ENCODE measurements around the gene NFE2L2. TPM values are rescaled to one million over a fixed set of nuclear protein-coding genes. Genes with fewer than 3 reads are reported as not detected.
A peak's percentile ranks its signal among the peaks of the same experiment; 100 is the strongest.

Gene NFE2L2
- total RNA-seq, 2 experiments from 2014 or later: 61.3 to 64.3 TPM

- H3K36me3 Mint-ChIP-seq (ENCODE audit: low read depth): peaks cover 6% of the 10 kb centered on the region
- DNase-seq (no peak), ATAC-seq (no peak)
- peaks cover 54% of the 10 kb centered on the region for H3K4me1 Mint-ChIP-seq (ENCODE audit: low read depth)
- ChIA-PET POLR2A (interaction anchor here (0.6 to 10.4 kb wide), 4 partner anchors 14 to 82 kb away, joined by 3 to 143 read pairs (median 4); partner anchors contain the start of gene NFE2L2), CTCF (interaction anchor here (0.6 to 7.0 kb wide), 19 partner anchors 12 to 469 kb away, joined by 3 to 140 read pairs (median 8); partner anchors contain the start of gene NFE2L2)
- H3K4me3 Mint-ChIP-seq: no peak overlapping the region
- H3K27me3 Mint-ChIP-seq (ENCODE audit: low read depth): no peaks in the 10 kb centered on the region
- H3K27ac Mint-ChIP-seq: no peak overlapping the region
- H3K9me3 Mint-ChIP-seq (ENCODE audit: insufficient read depth): no peaks in the 10 kb centered on the region
These were observed 31.0 kb upstream of the NFE2L2 start for GRCh38 chr2:177295484-177295883.

GRCh38 chr2:177291701-177292100 is 27.2 kb upstream of the NFE2L2 start:
- Mint-ChIP-seq H3K27me3 (ENCODE audit: low read depth) (no peaks in the 10 kb centered on the region), H3K36me3 (ENCODE audit: low read depth) (peaks cover 10% of the 10 kb centered on the region), H3K4me3 (no peak overlapping the region), H3K4me1 (ENCODE audit: low read depth) (peaks cover 69% of the 10 kb centered on the region), H3K27ac (peak overlapping the region; percentile 10), H3K9me3 (ENCODE audit: insufficient read depth) (no peaks in the 10 kb centered on the region)
- CTCF ChIA-PET: interaction anchor here (0.8 to 7.0 kb wide), 4 partner anchors 10 to 127 kb away, joined by 3 to 140 read pairs (median 38); partner anchors contain the start of gene NFE2L2
- POLR2A ChIA-PET: interaction anchor here (10.4 kb wide), 1 partner anchor 26 kb away, joined by 143 read pairs; the partner anchor contains the start of gene NFE2L2
- no peak for DNase-seq
- no peak for ATAC-seq

GRCh38 chr2:177289824-177290628 is 25.5 kb upstream of the NFE2L2 start:
- peak overlapping the region; percentile 56 for H3K4me3 Mint-ChIP-seq
- peaks cover 72% of the 10 kb centered on the region for H3K4me1 Mint-ChIP-seq (ENCODE audit: low read depth)
- CTCF ChIA-PET: interaction anchor here (1.4 to 7.0 kb wide), 8 partner anchors 11 to 125 kb away, joined by 3 to 140 read pairs (median 5); partner anchors contain the start of gene NFE2L2
- DNase-seq: peak; percentile 58
- POLR2A ChIA-PET: interaction anchor here (1.0 to 10.4 kb wide), 3 partner anchors 17 to 78 kb away, joined by 3 to 143 read pairs (median 4); partner anchors contain the start of gene NFE2L2
- no peaks in the 10 kb centered on the region for H3K9me3 Mint-ChIP-seq (ENCODE audit: insufficient read depth)
- peaks cover 17% of the 10 kb centered on the region for H3K36me3 Mint-ChIP-seq (ENCODE audit: low read depth)
- no peaks in the 10 kb centered on the region for H3K27me3 Mint-ChIP-seq (ENCODE audit: low read depth)
- ATAC-seq: peak; percentile 76
- peak overlapping the region; percentile 94 for H3K27ac Mint-ChIP-seq

GRCh38 chr2:177287814-177288213 is 23.3 kb upstream of the NFE2L2 start:
- CTCF ChIA-PET: interaction anchor here (3.0 kb wide), 1 partner anchor 23 kb away, joined by 37 read pairs; the partner anchor contains the start of gene NFE2L2
- Mint-ChIP-seq H3K27ac (no peak overlapping the region), H3K9me3 (ENCODE audit: insufficient read depth) (no peaks in the 10 kb centered on the region), H3K4me1 (ENCODE audit: low read depth) (peaks cover 70% of the 10 kb centered on the region), H3K27me3 (ENCODE audit: low read depth) (no peaks in the 10 kb centered on the region), H3K36me3 (ENCODE audit: low read depth) (peaks cover 16% of the 10 kb centered on the region), H3K4me3 (no peak overlapping the region)
- DNase-seq (no peak), ATAC-seq (no peak)
- POLR2A ChIA-PET: interaction anchor here (10.4 kb wide), 1 partner anchor 22 kb away, joined by 143 read pairs; the partner anchor contains the start of gene NFE2L2

- no peak overlapping the region for H3K4me3 Mint-ChIP-seq
- ChIA-PET CTCF (interaction anchor here (1.2 to 9.0 kb wide), 5 partner anchors 10 to 121 kb away, joined by 3 to 136 read pairs (median 10); partner anchors contain the start of gene NFE2L2), POLR2A (interaction anchor here (1.1 to 8.3 kb wide), 2 partner anchors 21 to 74 kb away, joined by 3 to 74 read pairs; partner anchors contain the start of genes HNRNPA3 and NFE2L2)
- DNase-seq (no peak), ATAC-seq (no peak)
- no peak overlapping the region for H3K27ac Mint-ChIP-seq
- no peaks in the 10 kb centered on the region for H3K27me3 Mint-ChIP-seq (ENCODE audit: low read depth)
- peaks cover 13% of the 10 kb centered on the region for H3K36me3 Mint-ChIP-seq (ENCODE audit: low read depth)
- H3K9me3 Mint-ChIP-seq (ENCODE audit: insufficient read depth): no peaks in the 10 kb centered on the region
- H3K4me1 Mint-ChIP-seq (ENCODE audit: low read depth): peaks cover 70% of the 10 kb centered on the region
These were observed 21.6 kb upstream of the NFE2L2 start for GRCh38 chr2:177285892-177286715.

- no peak overlapping the region for H3K4me3 Mint-ChIP-seq
- no peak for ATAC-seq
These were observed 20.0 kb upstream of the NFE2L2 start for GRCh38 chr2:177284531-177284930.

GRCh38 chr2:177283906-177284305 is 19.4 kb upstream of the NFE2L2 start:
- peaks cover 56% of the 10 kb centered on the region for H3K4me1 Mint-ChIP-seq (ENCODE audit: low read depth)
- H3K4me3 Mint-ChIP-seq: no peak overlapping the region
- POLR2A ChIA-PET: interaction anchor here (8.3 kb wide), 1 partner anchor 19 kb away, joined by 74 read pairs; the partner anchor contains the start of gene NFE2L2
- no peak overlapping the region for H3K27ac Mint-ChIP-seq
- H3K27me3 Mint-ChIP-seq (ENCODE audit: low read depth): no peaks in the 10 kb centered on the region
- no peak for DNase-seq
- ATAC-seq: no peak
- H3K36me3 Mint-ChIP-seq (ENCODE audit: low read depth): peaks cover 11% of the 10 kb centered on the region
- no peaks in the 10 kb centered on the region for H3K9me3 Mint-ChIP-seq (ENCODE audit: insufficient read depth)
- CTCF ChIA-PET: interaction anchor here (1.1 to 9.0 kb wide), 5 partner anchors 12 to 132 kb away, joined by 3 to 136 read pairs (median 14); partner anchors contain the start of gene NFE2L2

More at GRCh38 chr2:177284531-177284930, 20.0 kb upstream of the NFE2L2 start:
- no peaks in the 10 kb centered on the region for H3K9me3 Mint-ChIP-seq (ENCODE audit: insufficient read depth)
- peaks cover 13% of the 10 kb centered on the region for H3K36me3 Mint-ChIP-seq (ENCODE audit: low read depth)
- H3K4me1 Mint-ChIP-seq (ENCODE audit: low read depth): peaks cover 61% of the 10 kb centered on the region
- H3K27ac Mint-ChIP-seq: no peak overlapping the region
- H3K27me3 Mint-ChIP-seq (ENCODE audit: low read depth): no peaks in the 10 kb centered on the region
- ChIA-PET CTCF (interaction anchor here (1.1 to 9.0 kb wide), 3 partner anchors 12 to 120 kb away, joined by 3 to 136 read pairs (median 33); partner anchors contain the start of gene NFE2L2), POLR2A (interaction anchor here (0.6 to 8.3 kb wide), 2 partner anchors 20 to 109 kb away, joined by 7 to 74 read pairs; partner anchors contain the start of gene NFE2L2)
- DNase-seq: no peak

GRCh38 chr2:177282787-177283572 is 18.5 kb upstream of the NFE2L2 start:
- Mint-ChIP-seq H3K27me3 (ENCODE audit: low read depth) (no peaks in the 10 kb centered on the region), H3K27ac (no peak overlapping the region), H3K9me3 (ENCODE audit: insufficient read depth) (no peaks in the 10 kb centered on the region), H3K4me3 (no peak overlapping the region), H3K36me3 (ENCODE audit: low read depth) (peaks cover 11% of the 10 kb centered on the region), H3K4me1 (ENCODE audit: low read depth) (peaks cover 51% of the 10 kb centered on the region)
- CTCF ChIA-PET: interaction anchor here (0.8 to 9.0 kb wide), 8 partner anchors 10 to 133 kb away, joined by 3 to 136 read pairs (median 8); partner anchors contain the start of gene NFE2L2
- POLR2A ChIA-PET: interaction anchor here (1.3 to 8.3 kb wide), 2 partner anchors 10 to 18 kb away, joined by 3 to 74 read pairs; partner anchors contain the start of gene NFE2L2
- no peak for DNase-seq
- no peak for ATAC-seq

- no peak overlapping the region for H3K4me3 Mint-ChIP-seq
- DNase-seq (no peak), ATAC-seq (peak; percentile 20)
- H3K27ac Mint-ChIP-seq: peak overlapping the region; percentile 19
- POLR2A ChIA-PET: interaction anchor here (0.5 to 8.3 kb wide), 6 partner anchors 8 to 119 kb away, joined by 3 to 74 read pairs (median 3); partner anchors contain the start of gene NFE2L2
- H3K9me3 Mint-ChIP-seq (ENCODE audit: insufficient read depth): no peaks in the 10 kb centered on the region
- no peaks in the 10 kb centered on the region for H3K27me3 Mint-ChIP-seq (ENCODE audit: low read depth)
- CTCF ChIA-PET: interaction anchor here (0.6 to 9.0 kb wide), 9 partner anchors 10 to 628 kb away, joined by 3 to 136 read pairs (median 4); partner anchors contain the start of gene NFE2L2
- peaks cover 11% of the 10 kb centered on the region for H3K36me3 Mint-ChIP-seq (ENCODE audit: low read depth)
- H3K4me1 Mint-ChIP-seq (ENCODE audit: low read depth): peaks cover 51% of the 10 kb centered on the region
These were observed 17.7 kb upstream of the NFE2L2 start for GRCh38 chr2:177282181-177282641.

Data from activated CD8-positive, alpha-beta T cell treated with anti-CD3 and anti-CD28 coated beads, Interleukin-2, amount 10 ng/mL, durations not matched to agents 7 days and 5 days (primary cell).